Measurements from ENCODE around the gene FOXD4L1.
"Not testable (repeated sequence)": the region's sequence is repeated elsewhere in the genome, so short reads cannot be mapped to it uniquely, and the experiment has no call there.

DNA sequence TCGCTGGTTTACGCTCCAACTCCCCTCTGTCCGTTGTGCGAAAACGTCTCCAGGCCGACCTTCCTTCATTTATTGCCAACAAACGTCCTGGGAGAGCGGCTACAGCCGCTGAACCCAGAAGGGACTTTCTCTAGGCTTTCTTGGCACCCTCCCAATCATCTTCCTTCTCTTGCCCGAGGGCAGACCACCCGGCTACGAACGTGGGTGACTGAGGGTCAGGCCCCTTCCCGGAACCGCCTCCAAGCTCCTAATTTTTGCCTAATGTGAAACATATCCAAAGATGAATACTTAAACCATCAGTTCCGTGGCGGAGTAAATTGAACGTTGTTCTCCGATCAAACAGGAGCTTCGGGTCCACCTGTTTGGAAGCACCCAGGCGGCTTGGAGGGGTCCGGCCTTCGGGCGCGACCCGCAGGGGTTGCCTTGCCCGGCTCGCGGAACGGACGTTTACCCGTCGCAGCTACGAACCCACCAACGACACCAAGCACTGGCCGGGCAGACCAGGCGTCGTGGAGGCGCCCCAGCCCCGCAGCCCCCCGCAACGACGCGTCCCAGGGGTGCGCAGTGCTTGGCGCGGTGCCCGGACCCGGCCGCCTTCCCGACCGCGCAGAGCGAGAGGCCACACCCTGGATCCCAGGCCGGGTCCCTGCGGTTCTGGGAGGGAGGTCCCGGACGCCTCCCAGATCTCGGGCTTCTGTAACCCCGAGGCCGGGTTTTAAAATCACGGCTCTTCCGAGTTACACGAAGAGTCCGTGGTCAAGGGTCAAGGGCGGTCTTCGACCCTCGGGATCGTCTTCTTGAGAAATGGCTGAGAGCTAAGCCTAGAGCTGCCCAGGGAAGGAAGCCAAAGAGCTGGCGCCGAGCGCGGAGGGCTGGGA lies 4.0 kb downstream of the FOXD4L1 start:
- TF ChIP-seq, protein P1, sequence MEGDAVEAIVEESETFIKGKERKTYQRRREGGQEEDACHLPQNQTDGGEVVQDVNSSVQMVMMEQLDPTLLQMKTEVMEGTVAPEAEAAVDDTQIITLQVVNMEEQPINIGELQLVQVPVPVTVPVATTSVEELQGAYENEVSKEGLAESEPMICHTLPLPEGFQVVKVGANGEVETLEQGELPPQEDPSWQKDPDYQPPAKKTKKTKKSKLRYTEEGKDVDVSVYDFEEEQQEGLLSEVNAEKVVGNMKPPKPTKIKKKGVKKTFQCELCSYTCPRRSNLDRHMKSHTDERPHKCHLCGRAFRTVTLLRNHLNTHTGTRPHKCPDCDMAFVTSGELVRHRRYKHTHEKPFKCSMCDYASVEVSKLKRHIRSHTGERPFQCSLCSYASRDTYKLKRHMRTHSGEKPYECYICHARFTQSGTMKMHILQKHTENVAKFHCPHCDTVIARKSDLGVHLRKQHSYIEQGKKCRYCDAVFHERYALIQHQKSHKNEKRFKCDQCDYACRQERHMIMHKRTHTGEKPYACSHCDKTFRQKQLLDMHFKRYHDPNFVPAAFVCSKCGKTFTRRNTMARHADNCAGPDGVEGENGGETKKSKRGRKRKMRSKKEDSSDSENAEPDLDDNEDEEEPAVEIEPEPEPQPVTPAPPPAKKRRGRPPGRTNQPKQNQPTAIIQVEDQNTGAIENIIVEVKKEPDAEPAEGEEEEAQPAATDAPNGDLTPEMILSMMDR (IDR thresholded peaks at IDR 0.05) = not testable (repeated sequence)
- not testable (repeated sequence) for TF ChIP-seq POLR2A (IDR thresholded peaks at IDR 0.05)
